Activated CD4-positive, CD25-positive, alpha-beta regulatory T cell (primary cell): ENCODE measurements around the gene GID8.

Experiments used
- DNase-seq, 4 experiments: peaks; one replicate each; lab custom pipeline; 2025; lab: John Stamatoyannopoulos, UW

The GID8 gene

DNA sequence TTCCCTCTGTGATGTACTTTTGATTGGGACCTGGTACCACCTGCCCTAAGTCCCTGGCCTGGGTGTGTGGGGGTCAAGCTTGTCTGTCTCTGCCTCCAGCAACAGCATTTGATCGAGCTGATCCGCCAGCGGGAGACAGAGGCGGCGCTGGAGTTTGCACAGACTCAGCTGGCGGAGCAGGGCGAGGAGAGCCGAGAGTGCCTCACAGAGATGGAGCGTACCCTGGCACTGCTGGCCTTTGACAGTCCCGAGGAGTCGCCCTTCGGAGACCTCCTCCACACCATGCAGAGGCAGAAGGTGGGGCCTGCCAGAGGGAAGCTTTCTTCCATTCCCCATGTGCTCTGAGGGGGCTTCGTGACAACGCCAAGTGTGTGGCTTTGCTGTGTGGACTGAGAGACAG, 5.4 kb downstream of the GID8 start:
- DNase-seq: no peak

GRCh38 chr20:62944184-62944583, 6.2 kb downstream of the GID8 start:
- DNase-seq: no peak

- no peak for DNase-seq
Measured at GRCh38 chr20:62944746-62945145, 6.8 kb downstream of the GID8 start.

GRCh38 chr20:62945771-62946339, 7.9 kb downstream of the GID8 start:
- no peak for DNase-seq

GRCh38 chr20:62946918-62947317, 9.0 kb downstream of the GID8 start:
- no peak for DNase-seq

- no peak for DNase-seq
Measured at GRCh38 chr20:62947532-62948300, 9.8 kb downstream of the GID8 start.

GRCh38 chr20:62949153-62949821, 11.3 kb downstream of the GID8 start:
- DNase-seq: no peak

DNA sequence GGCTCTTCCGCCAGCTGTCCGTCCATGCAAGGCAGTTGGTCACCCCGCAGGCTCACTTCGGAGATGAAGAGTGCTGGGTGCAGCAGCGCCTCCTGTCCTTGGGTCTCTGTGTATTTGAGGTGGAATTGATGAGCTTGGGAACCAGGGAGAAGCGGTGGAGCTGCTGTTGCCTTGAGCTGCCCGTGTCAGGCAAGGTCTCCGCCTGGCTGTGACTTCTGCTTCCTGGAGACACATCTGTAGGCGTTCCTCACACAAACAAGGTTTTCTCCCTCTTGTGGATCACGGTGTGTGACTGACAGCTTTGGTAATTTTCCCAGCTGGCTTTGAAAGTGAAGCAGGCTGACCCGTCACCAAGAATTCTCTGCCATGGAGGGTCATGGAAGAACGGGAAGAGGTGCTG, 12.0 kb downstream of the GID8 start:
- DNase-seq: no peak

DNA sequence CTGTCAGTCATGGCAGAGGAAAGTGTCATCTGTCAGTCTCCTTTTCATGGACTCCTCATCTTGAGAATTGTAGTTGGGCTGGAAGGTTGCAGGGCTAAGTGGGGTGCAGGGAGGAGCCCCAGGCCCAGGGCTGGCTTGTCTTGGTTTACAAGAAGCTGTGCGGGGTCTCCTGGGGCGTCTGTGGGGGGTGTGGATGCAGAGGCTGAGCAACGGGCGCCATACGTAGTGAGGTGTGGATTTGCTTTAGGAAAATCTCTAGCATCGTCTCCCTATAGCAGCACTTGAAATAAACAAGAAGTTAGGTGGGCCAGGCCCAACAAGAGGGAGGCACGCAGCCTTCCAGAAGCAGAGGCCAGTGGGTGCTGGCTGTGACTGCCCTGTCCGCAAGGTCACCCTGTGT, 12.8 kb downstream of the GID8 start:
- DNase-seq: no peak

GRCh38 chr20:62951143-62951895, 13.4 kb downstream of the GID8 start:
- DNase-seq: no peak

DNA sequence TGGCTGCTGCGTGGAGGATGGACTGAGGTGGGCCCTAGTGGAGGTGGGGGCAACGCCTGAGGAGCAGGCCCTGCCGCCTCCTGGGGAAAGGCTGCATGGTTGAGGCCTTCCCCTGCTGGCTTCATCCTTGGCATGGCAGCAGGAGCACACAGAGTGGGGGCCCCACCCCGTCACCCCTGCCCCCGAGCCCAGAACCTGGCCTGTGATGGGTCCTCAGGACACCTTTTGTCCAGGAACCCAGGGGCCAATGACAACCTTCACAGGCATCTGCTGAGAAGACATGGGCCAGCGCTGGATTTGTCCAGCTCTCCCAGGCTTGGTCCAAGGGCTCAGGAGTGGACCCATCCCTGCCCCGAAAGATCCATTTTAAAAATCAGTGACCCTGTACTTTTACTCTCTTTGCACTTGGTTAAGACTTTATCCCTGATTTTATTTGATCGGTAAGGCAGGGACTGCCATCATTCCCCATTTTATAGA, 14.0 kb downstream of the GID8 start:
- DNase-seq: no peak

DNA sequence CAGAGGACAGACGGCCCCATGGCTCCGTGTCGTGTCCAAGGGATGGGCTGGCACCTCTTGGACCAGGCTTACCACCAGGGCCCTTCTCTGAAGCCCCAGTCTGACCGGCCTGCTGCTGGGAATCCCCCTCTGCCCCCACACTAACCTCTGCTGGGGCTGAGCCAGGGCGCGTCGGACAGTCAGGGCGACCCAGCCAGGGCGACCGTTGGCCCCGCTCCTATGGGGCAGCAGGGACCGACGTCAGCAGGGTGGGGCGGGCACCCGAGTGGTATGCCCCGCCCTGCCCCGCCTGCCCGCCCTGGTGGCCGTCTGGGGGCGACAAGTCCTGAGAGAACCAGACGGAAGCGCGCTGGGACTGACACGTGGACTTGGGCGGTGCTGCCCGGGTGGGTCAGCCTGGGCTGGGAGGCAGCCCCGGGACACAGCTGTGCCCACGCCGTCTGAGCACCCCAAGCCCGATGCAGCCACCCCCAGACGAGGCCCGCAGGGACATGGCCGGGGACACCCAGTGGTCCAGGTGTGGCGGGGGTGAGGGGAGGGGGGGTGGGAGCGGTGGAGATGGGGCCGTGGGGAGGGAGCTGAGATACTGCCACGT, 14.5 kb downstream of the GID8 start, which contains the start of gene SLC17A9:
Gene SLC17A9 (plus strand): TSS at position 337 of the 595 bp plus-strand sequence. CDS start 122 bp downstream, at position 459.
- DNase-seq: peak in 2 of 4 experiments; percentile 30 to 33

- DNase-seq: no peak
Measured at GRCh38 chr20:62952968-62953838, 15.3 kb downstream of the GID8 start.

GRCh38 chr20:62953839-62954703, 16.1 kb downstream of the GID8 start:
- peak in 3 of 4 experiments; percentile 20 to 61 (median 48) for DNase-seq

DNA sequence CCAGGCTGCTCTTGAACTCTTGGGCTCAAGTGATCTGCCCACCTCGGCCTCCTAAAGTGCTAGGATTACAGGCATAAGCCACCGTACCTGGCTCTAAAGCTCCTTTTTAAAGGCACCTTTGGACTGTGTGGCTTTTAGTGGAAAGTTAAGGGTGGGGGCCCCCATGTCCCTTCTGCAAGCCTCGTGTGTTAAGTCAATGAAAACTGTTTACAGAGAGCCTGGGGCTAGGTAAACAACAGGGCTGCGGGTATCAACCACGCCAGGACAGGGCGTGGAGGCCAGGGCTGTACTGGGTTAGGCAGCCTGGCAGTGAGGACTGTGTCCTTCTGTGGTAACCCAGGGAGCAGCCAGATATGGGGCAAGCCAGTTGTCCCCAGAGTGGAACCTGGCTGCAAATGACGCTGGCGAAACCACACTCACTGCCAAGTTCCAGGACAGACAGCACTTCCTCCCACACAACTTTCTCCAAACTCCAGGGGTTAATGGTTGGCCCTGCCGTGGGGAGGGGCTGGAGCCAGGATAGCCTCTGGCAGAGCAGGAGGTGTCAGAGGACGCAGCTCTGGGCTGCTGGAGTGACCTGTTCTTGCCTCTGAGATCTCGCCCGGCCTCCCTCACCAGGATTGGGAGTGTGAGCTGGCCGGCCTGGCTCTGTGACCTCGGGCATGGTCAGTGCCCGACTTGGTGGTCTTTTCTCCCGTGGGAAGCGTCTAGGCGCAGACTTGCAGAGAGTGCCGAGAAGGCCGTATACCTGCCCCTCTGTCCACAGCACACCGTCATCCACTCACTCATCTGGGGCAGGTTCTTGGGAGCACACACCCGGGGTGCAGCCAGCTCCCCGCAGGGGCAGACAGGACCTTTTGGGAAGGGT, 17.8 kb downstream of the GID8 start:
- no peak for DNase-seq

- DNase-seq: no peak
Measured at GRCh38 chr20:62956387-62957135, 18.6 kb downstream of the GID8 start.

DNA sequence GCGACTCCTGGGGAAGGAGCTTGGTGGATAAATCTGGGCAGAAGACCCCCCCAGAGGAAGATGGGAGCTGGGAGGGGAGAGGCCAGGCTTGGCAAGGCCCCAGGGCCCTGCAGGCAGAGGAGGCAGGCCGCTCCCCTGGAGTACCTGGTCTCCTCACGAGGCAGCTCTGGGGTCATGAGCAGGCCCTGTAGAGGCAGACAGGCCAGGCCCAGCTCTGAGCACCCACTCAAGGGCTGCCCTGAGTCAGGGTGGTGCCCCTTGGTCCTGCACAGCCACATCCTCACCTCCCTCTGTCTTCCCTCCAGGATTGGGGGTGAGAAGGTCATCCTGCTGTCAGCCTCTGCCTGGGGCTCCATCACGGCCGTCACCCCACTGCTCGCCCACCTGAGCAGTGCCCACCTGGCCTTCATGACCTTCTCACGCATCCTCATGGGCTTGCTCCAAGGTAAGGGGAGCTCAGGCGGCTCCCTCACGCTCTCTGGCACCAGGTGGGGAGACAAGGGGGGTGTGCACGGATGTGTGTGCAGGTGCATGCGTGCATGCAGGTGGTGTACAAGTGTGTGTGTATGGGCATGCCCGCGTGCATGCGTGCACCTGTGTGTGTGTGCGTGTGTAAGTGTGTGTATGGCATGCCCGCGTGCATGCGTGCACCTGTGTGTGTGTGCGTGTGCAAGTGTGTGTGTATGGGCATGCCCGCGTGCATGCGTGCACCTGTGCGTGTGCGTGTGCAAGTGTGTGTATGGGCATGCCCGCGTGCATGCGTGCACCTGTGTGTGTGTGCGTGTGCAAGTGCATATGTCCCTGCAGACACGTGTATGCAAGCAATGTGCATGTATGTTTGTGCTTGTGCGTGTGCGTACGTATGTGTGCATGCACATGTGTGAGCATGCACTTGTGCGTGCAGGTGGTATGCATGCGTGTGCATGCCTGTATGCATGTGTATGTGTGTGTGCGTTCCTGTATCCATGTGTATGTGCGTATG, 19.5 kb downstream of the GID8 start:
- no peak for DNase-seq
